ENCODE data around the gene RSKR.
"Not testable (repeated sequence)": the region's sequence is repeated elsewhere in the genome, so short reads cannot be mapped to it uniquely, and the experiment has no call there.

RSKR gene

GRCh38 chr17:28620010-28620409, 6.0 kb upstream of the RSKR start:
- DNase-seq = no peak

GRCh38 chr17:28618464-28618863, 4.5 kb upstream of the RSKR start:
- DNase-seq = no peak

GRCh38 chr17:28616281-28616680, 2.3 kb upstream of the RSKR start:
- DNase-seq = no peak

- DNase-seq = no peak
Observed at GRCh38 chr17:28615260-28615940, 1.4 kb upstream of the RSKR start.

GRCh38 chr17:28612936-28613872, 781 bp downstream of the RSKR start:
- peak; percentile 46 for DNase-seq

- DNase-seq = no peak
Observed at GRCh38 chr17:28612531-28612930, 1.5 kb downstream of the RSKR start.

- no peak for DNase-seq
Observed at GRCh38 chr17:28610376-28610775, 3.6 kb downstream of the RSKR start.

- DNase-seq = not testable (repeated sequence)
Observed at GRCh38 chr17:28604031-28604430, 10.0 kb downstream of the RSKR start.

GRCh38 chr17:28599311-28600184, 14.4 kb downstream of the RSKR start:
- peak; percentile 68 for DNase-seq

- DNase-seq = peak; percentile 96
Observed at GRCh38 chr17:28598799-28599310, 15.1 kb downstream of the RSKR start, which contains the start of gene SPAG5. SPAG5 (minus strand) TSS chr17:28599025; CDS start chr17:28598946, 79 bp downstream.

- no peak for DNase-seq
Observed at GRCh38 chr17:28598389-28598788, 15.6 kb downstream of the RSKR start.

GRCh38 chr17:28597606-28598383, 16.2 kb downstream of the RSKR start:
- no peak for DNase-seq

- DNase-seq = no peak
Observed at GRCh38 chr17:28592260-28592659, 21.7 kb downstream of the RSKR start.

GRCh38 chr17:28585851-28586250, 28.1 kb downstream of the RSKR start:
- no peak for DNase-seq

GRCh38 chr17:28584434-28584833, 29.6 kb downstream of the RSKR start:
- no peak for DNase-seq

- DNase-seq = no peak
Observed at GRCh38 chr17:28582513-28582912, 31.5 kb downstream of the RSKR start.

- no peak for DNase-seq
Observed at GRCh38 chr17:28580959-28581358, 33.0 kb downstream of the RSKR start.

- no peak for DNase-seq
Observed at GRCh38 chr17:28579526-28579925, 34.5 kb downstream of the RSKR start.

GRCh38 chr17:28578246-28579195, 35.5 kb downstream of the RSKR start:
- DNase-seq = no peak

- no peak for DNase-seq
Observed at GRCh38 chr17:28577466-28577824, 36.5 kb downstream of the RSKR start.
